MM.1S (cell line): ENCODE measurements around the gene R3HDM2.

Experiments used
- DNase-seq: peaks from one replicate; pipeline ENCODE4 v3.0.0-alpha.2; 2015
- H2AFZ ChIP-seq: fragments of 300-600 bp; sonication (generic); 2 replicates; pipeline ENCODE4 v1.6.0; 2016; ENCODE audit warnings: antibody characterized with exemption, low read length
- H3F3A ChIP-seq: fragments of 300-600 bp; sonication (generic); 2 replicates; pipeline ENCODE4 v1.6.1; 2016; ENCODE audit warnings: mild to moderate bottlenecking, antibody characterized with exemption, low read length, moderate library complexity, mixed read lengths; ENCODE audit not compliant: insufficient read depth
- H3K27ac ChIP-seq: fragments of 300-600 bp; sonication (generic); 2 replicates; pipeline ENCODE4 v1.5.1; 2016; ENCODE audit warnings: mild to moderate bottlenecking, low read length
- H3K27me3 ChIP-seq: fragments of 300-600 bp; sonication (generic); replicated peaks from 2 replicates; pipeline ENCODE4 v1.6.0; 2016; ENCODE audit warnings: low read length; ENCODE audit not compliant: insufficient read depth
- H3K36me3 ChIP-seq: fragments of 300-600 bp; sonication (generic); replicated peaks from 2 replicates; pipeline ENCODE4 v1.6.1; 2016; ENCODE audit warnings: mild to moderate bottlenecking, low read length, mixed read lengths; ENCODE audit not compliant: insufficient read depth
- H3K4me1 ChIP-seq: fragments of 300-600 bp; sonication (generic); 2 replicates; pipeline ENCODE4 v1.6.1; 2016; ENCODE audit warnings: low read length, mixed read lengths
- H3K4me2 ChIP-seq: fragments of 300-600 bp; sonication (generic); 2 replicates; pipeline ENCODE4 v1.6.0; 2016; ENCODE audit warnings: low read depth, low read length
- H3K4me3 ChIP-seq: fragments of 300-600 bp; sonication (generic); 2 replicates; pipeline ENCODE4 v1.5.1; 2016; ENCODE audit warnings: low read length, mixed read lengths
- H3K79me2 ChIP-seq: fragments of 300-600 bp; sonication (generic); 2 replicates; pipeline ENCODE4 v1.6.1; 2016; ENCODE audit warnings: mixed run types, low read length, mixed read lengths
- H3K9ac ChIP-seq: fragments of 300-600 bp; sonication (generic); 2 replicates; pipeline ENCODE4 v1.6.1; 2016; ENCODE audit warnings: low read length, mixed read lengths
- H3K9me2 ChIP-seq: fragments of 300-600 bp; sonication (generic); replicated peaks from 2 replicates; pipeline ENCODE4 v1.6.1; 2016; ENCODE audit warnings: mild to moderate bottlenecking, low read length, mixed read lengths; ENCODE audit not compliant: insufficient read depth
- H3K9me3 ChIP-seq: fragments of 300-600 bp; sonication (generic); replicated peaks from 2 replicates; pipeline ENCODE4 v1.6.1; 2016; ENCODE audit warnings: mild to moderate bottlenecking, low read length, mixed read lengths; ENCODE audit not compliant: insufficient read depth
- H4K20me1 ChIP-seq: fragments of 300-600 bp; sonication (generic); 2 replicates; pipeline ENCODE4 v1.6.1; 2016; ENCODE audit warnings: mild to moderate bottlenecking, low read length, moderate library complexity, mixed read lengths; ENCODE audit not compliant: insufficient read depth
- EZH2 ChIP-seq: fragments of 300-600 bp; sonication (generic); optimal IDR thresholded peaks from 2 replicates; pipeline ENCODE3; 2017; ENCODE audit warnings: low read depth, mild to moderate bottlenecking, antibody characterized with exemption, low read length, mixed read lengths
- EZH2phosphoT487 ChIP-seq: fragments of 300-600 bp; sonication (generic); IDR thresholded peaks from 2 replicates; pipeline ENCODE4 v1.6.1; 2018; ENCODE audit warnings: antibody characterized with exemption, low read length
- TF ChIP-seq, protein P1 (sequence below): fragments of 300-600 bp; sonication (generic); IDR thresholded peaks from 2 replicates; pipeline ENCODE4 v1.5.1; 2016; ENCODE audit warnings: antibody characterized with exemption, low read length, mixed read lengths

R3HDM2 gene

DNA sequence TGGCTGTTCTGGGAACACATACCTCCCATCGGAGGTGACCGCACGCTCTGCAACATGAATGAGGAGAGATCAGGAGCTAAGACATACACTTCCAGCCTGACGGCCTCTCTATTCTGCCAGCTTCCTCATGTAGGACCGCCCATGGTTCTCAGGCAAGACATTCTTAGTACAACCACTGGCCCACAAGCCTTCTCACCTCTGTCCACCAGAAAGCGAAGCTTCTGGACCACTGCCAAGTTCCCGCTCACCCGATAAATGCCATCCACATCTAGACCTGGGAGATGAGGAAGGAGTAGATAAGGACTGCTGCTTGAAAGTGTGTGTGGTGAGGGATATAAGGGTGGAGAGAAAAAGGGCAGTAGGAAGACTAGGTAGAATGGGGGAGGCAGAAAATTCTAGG is 43.6 kb upstream of the R3HDM2 start:
- Histone ChIP-seq H3K27ac (no peak overlapping the region), H3K79me2 (no peaks in the 10 kb centered on the region), H2AFZ (no peak overlapping the region), H3K9me3 (no peaks in the 10 kb centered on the region), H4K20me1 (no peaks in the 10 kb centered on the region), H3K4me2 (no peak overlapping the region), H3K4me1 (peaks cover 8% of the 10 kb centered on the region; the same call in 1 of the 2 replicates), H3K27me3 (no peaks in the 10 kb centered on the region), H3K4me3 (no peak overlapping the region), H3K9me2 (no peaks in the 10 kb centered on the region), H3K36me3 (no peaks in the 10 kb centered on the region), H3F3A (no peaks in the 10 kb centered on the region), H3K9ac (no peak overlapping the region)
- no peak for DNase-seq
- TF ChIP-seq EZH2phosphoT487, result no peak
- TF ChIP-seq, protein P1, sequence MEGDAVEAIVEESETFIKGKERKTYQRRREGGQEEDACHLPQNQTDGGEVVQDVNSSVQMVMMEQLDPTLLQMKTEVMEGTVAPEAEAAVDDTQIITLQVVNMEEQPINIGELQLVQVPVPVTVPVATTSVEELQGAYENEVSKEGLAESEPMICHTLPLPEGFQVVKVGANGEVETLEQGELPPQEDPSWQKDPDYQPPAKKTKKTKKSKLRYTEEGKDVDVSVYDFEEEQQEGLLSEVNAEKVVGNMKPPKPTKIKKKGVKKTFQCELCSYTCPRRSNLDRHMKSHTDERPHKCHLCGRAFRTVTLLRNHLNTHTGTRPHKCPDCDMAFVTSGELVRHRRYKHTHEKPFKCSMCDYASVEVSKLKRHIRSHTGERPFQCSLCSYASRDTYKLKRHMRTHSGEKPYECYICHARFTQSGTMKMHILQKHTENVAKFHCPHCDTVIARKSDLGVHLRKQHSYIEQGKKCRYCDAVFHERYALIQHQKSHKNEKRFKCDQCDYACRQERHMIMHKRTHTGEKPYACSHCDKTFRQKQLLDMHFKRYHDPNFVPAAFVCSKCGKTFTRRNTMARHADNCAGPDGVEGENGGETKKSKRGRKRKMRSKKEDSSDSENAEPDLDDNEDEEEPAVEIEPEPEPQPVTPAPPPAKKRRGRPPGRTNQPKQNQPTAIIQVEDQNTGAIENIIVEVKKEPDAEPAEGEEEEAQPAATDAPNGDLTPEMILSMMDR, result no peak
- TF ChIP-seq EZH2, result no peak

DNA sequence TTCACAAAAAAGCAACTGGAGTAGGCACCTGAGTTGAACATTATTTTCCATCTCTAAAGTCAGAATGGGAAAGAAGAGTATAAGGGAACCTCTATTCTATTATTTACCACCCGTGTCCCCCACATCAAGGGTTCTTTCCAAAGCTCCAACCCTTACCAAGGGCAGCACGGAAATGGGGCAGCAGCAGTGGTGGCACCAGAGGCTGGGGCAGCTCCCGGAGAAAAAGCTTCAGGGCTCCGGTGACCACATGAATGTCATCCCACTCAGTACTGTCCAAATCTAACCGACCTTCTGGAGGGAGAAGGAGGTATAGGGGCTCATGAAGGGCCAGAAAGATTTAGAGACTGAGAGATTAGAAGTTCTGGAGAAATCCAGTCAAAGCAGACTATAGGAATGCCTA is 43.0 kb upstream of the R3HDM2 start:
- Histone ChIP-seq H3F3A (no peaks in the 10 kb centered on the region), H3K9me3 (no peaks in the 10 kb centered on the region), H3K79me2 (no peaks in the 10 kb centered on the region), H3K4me2 (no peak overlapping the region), H3K27me3 (no peaks in the 10 kb centered on the region), H3K9me2 (no peaks in the 10 kb centered on the region), H3K4me1 (peaks cover 8% of the 10 kb centered on the region; the same call in 1 of the 2 replicates), H2AFZ (no peak overlapping the region), H3K9ac (no peak overlapping the region), H3K27ac (no peak overlapping the region), H3K36me3 (no peaks in the 10 kb centered on the region), H4K20me1 (no peaks in the 10 kb centered on the region), H3K4me3 (no peak overlapping the region)
- TF ChIP-seq EZH2 (no peak), EZH2phosphoT487 (no peak)
- TF ChIP-seq, protein P1, result no peak
- DNase-seq, result no peak

DNA sequence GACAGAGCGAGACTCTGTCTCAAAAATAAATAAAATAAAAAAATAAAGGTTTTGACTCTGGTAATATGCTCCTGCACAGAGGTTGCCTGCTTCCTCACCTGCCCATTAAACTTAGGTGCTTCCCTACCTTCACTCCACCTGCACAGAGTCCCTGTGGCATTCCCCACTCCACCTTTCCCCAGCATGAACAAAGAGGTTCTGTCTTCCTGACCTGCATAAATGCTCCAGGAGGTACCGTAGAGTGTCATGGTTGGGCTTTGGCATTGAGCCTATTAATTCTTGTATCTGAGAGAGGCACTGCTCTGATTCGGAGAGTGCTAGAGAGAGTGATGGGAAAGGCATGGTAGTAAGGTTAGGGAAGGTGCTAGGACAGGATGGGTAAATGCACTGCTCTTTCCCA is 42.5 kb upstream of the R3HDM2 start:
- H2AFZ ChIP-seq, result no peak overlapping the region
- H4K20me1 ChIP-seq, result no peaks in the 10 kb centered on the region
- peaks cover 8% of the 10 kb centered on the region; the same call in 1 of the 2 replicates for H3K4me1 ChIP-seq
- DNase-seq, result no peak
- 0 out of 2 replicates have a peak, but pooled peaks cover under 1% of the 10 kb centered on the region for H3K27me3 ChIP-seq
- H3K79me2 ChIP-seq, result no peaks in the 10 kb centered on the region
- H3K9me2 ChIP-seq, result no peaks in the 10 kb centered on the region
- H3K27ac ChIP-seq, result no peak overlapping the region
- no peak overlapping the region for H3K4me2 ChIP-seq
- H3K4me3 ChIP-seq, result no peak overlapping the region
- H3K9me3 ChIP-seq, result no peaks in the 10 kb centered on the region
- no peaks in the 10 kb centered on the region for H3F3A ChIP-seq
- TF ChIP-seq EZH2phosphoT487 (no peak), EZH2 (no peak)
- TF ChIP-seq, protein P1, result no peak
- no peak overlapping the region for H3K9ac ChIP-seq
- H3K36me3 ChIP-seq, result no peaks in the 10 kb centered on the region
